Cerebellar cortex (tissue), 1 donor: ENCODE data around the gene LAMC3.
A peak's percentile ranks its signal among the peaks of the same experiment; 100 is the strongest.

Experiments
- DNase-seq: peaks from one replicate; pipeline ENCODE4 v3.0.0-alpha.2; 2015; ENCODE audit warnings: low spot score

LAMC3 gene

GRCh38 chr9:131045300-131046092, 36.5 kb downstream of the LAMC3 start:
- no peak for DNase-seq

- DNase-seq, result no peak
Observed at GRCh38 chr9:131046093-131046380, 37.1 kb downstream of the LAMC3 start.

GRCh38 chr9:131046581-131047202, 37.7 kb downstream of the LAMC3 start:
- DNase-seq, result peak; percentile 59

- DNase-seq, result no peak
Observed at GRCh38 chr9:131048332-131048731, 39.4 kb downstream of the LAMC3 start.

GRCh38 chr9:131048820-131049219, 39.8 kb downstream of the LAMC3 start:
- DNase-seq, result no peak

- no peak for DNase-seq
Observed at GRCh38 chr9:131049829-131050715, 41.1 kb downstream of the LAMC3 start.

GRCh38 chr9:131050831-131051230, 41.9 kb downstream of the LAMC3 start:
- no peak for DNase-seq

- DNase-seq, result no peak
Observed at GRCh38 chr9:131051592-131052517, 42.9 kb downstream of the LAMC3 start.

- no peak for DNase-seq
Observed at GRCh38 chr9:131053896-131054295, 44.9 kb downstream of the LAMC3 start.

- no peak for DNase-seq
Observed at GRCh38 chr9:131056781-131057506, 48.0 kb downstream of the LAMC3 start.

- DNase-seq, result no peak
Observed at GRCh38 chr9:131060900-131061630, 52.1 kb downstream of the LAMC3 start.

GRCh38 chr9:131062969-131063368, 54.0 kb downstream of the LAMC3 start:
- DNase-seq, result peak; percentile 63

GRCh38 chr9:131065599-131065998, 56.6 kb downstream of the LAMC3 start:
- DNase-seq, result no peak

- no peak for DNase-seq
Observed at GRCh38 chr9:131067625-131068024, 58.7 kb downstream of the LAMC3 start.

GRCh38 chr9:131068076-131068816, 59.3 kb downstream of the LAMC3 start:
- DNase-seq, result no peak

- no peak for DNase-seq
Observed at GRCh38 chr9:131069699-131070098, 60.7 kb downstream of the LAMC3 start.

- DNase-seq, result no peak
Observed at GRCh38 chr9:131072107-131072870, 63.3 kb downstream of the LAMC3 start.

GRCh38 chr9:131072871-131073237, 63.9 kb downstream of the LAMC3 start:
- no peak for DNase-seq
